Ammon's horn (tissue), 1 donor: Measurements from ENCODE around the gene NTRK2.

ENCODE experiments used
- DNase-seq: peaks from one replicate; pipeline ENCODE4 v3.0.0-alpha.2; 2016; ENCODE audit warnings: low spot score

The NTRK2 gene

DNA sequence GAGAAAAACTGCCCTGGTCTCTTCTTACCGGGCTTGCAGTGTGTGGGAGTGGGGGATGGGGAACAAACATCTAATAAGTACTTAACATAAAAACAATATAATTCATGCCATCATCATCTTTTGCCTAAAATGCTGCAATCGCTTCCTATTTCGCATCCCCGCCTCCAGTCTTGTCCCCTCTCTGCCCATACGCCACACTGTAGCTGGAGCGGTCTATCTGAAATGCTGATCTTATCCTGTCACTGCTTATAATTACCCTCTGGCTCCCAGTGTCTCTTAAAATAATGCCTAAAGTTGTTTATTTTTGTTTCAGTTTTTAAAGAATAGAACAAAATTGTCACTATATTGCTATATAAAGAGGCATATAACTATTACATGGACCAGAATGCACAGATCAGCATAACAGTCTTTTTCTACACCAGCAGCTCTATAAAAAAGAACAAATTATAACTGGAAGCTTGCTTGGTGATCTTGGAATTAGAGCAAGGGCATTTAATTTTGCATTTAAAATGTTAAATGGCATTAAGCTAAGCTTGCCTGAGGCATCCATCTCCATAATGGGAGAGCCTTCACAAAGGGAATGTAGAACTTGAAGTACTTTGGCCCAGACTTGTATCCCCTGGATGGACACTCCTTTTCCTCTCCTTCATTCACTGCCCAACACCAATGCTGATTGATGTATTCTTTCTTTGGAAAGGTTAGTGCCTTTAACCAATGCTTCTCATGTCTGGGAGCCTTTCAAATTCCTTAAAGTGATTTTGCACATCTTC, 12.2 kb downstream of the NTRK2 start:
- no peak for DNase-seq

- no peak for DNase-seq
Measured at GRCh38 chr9:84686068-84686467, 16.5 kb downstream of the NTRK2 start.

DNA sequence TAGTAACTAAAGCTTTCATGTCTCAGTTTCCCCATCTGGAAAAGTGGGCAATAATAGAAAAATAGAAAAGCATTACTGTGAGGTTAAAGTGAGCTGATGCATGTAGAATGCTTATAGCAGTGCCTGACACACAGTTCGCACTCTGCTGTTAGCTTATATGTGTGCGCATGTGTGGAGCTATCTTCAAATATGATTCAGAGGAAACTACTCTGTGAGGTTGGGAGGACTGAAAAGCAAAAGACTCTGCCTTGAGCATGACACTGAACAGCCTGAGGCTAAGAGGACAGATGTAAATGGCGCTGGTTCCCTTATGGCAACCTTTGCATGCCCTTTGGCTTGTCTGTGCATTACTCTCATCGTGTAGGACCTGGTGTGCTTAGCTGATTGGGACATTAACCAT, 19.4 kb downstream of the NTRK2 start:
- no peak for DNase-seq

DNA sequence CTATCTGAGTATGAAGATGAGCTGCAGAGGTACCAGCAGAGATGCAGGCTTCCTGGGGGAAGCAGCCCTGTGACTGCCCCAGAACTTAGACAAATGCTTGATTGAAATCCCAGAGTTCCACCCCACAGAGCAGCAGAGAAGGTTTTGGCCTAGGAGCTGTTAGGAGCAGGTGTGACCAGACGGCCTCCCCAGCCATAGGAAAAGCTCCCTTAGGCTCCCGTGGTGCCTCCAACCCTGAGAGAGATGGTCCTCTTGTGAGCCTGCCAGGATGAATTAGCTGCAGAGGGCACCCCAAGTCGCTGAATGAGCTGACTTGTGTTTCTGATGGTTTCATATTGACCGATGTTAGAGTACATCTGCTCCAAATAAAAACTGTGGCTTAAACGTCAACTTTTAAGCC, 22.1 kb downstream of the NTRK2 start:
- no peak for DNase-seq

DNA sequence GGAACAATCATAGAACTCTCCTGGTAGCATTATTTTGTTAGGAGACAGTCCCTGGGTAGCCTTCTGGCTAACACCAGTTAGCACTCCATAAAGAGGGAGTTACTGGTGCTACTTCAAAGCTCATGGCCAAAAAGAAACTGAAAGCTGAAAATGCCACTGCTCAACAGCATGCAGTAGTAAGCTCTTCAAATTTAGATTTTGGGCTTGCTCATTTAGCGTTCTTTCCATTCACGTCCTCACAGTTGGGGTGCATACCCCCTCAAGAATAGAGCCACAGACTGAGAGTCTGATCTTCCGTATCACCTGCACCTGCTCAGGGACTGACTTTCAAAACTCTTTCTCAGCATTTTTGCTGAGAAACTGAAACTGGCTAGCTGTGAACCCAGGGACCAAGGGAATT, 24.7 kb downstream of the NTRK2 start:
- DNase-seq = no peak

GRCh38 chr9:84697042-84697441, 27.5 kb downstream of the NTRK2 start:
- no peak for DNase-seq

DNA sequence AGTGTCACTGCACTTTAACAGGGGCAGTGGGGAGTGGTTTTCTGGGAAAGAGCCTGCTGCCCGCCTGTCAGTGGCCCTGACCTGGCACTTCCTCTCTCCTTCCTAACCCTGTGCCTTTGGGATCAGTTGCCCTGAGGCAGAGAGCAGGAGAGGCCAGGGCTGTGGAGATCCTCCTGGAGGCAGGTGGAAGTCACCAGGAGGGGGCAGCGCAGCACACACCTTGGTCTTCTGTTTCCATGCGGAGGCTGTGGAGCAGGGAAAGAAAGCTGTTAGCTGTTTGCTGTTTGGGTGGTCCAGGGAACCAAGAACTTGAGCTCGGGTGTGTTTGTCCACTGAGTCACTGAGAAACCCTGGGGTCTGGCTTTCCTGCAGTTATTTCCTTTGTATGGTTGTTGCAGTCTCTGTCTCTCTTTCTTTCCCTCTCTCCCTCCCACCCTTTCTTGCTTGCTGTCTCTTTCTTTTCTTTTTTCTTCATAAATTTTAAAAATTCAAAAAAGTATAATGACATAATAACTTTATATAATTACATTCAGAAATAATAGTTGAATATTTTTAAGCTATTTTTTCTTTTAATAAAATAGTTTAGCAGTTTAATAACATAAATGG, 28.1 kb downstream of the NTRK2 start:
- peak; percentile 76 for DNase-seq

GRCh38 chr9:84698323-84698722, 28.8 kb downstream of the NTRK2 start:
- no peak for DNase-seq

- DNase-seq = no peak
Measured at GRCh38 chr9:84699984-84700383, 30.5 kb downstream of the NTRK2 start.

GRCh38 chr9:84701801-84702200, 32.3 kb downstream of the NTRK2 start:
- no peak for DNase-seq

GRCh38 chr9:84702471-84702870, 32.9 kb downstream of the NTRK2 start:
- peak; percentile 74 for DNase-seq

GRCh38 chr9:84703793-84704192, 34.3 kb downstream of the NTRK2 start:
- no peak for DNase-seq

- DNase-seq = peak; percentile 55
Measured at GRCh38 chr9:84705128-84705527, 35.6 kb downstream of the NTRK2 start.

- no peak for DNase-seq
Measured at GRCh38 chr9:84708400-84708799, 38.9 kb downstream of the NTRK2 start.

DNA sequence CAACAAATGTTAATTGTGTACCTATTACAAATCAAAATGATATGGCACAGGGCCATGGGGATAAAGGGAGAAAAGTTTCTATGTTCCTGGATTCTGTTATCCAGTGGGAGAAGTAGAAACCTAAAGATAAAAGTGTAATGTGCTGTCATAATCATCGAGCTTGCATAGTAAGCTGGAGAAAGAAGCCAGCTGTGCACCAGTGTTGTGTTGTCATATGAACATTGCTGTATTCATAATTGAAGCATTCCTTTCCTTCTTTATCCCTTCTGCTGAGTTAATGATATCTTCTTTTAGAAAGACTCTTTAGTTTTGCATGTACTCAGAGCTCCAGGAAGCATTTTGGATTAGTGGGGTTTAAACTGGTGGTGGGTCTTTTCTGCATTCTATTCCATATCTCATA, 39.5 kb downstream of the NTRK2 start:
- no peak for DNase-seq

- DNase-seq = no peak
Measured at GRCh38 chr9:84710701-84711397, 41.3 kb downstream of the NTRK2 start.

DNA sequence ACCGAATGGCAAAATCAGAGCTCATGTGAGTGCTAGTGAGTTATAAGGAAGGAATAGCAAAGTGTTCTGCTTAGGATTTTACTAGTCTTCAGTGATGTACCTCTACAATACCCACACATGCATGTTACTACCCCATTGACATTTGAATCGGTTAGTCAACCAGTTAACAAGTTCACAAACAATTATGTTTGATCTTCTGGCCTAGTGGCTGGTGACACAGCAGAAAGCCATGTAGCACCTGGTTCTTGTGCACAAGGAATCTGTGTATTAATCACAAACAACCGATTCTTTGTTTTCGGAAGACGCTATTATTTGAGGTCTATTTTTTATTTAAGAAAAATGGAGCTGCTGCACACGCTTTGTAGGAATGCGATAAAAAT, 41.9 kb downstream of the NTRK2 start:
- DNase-seq = no peak

DNA sequence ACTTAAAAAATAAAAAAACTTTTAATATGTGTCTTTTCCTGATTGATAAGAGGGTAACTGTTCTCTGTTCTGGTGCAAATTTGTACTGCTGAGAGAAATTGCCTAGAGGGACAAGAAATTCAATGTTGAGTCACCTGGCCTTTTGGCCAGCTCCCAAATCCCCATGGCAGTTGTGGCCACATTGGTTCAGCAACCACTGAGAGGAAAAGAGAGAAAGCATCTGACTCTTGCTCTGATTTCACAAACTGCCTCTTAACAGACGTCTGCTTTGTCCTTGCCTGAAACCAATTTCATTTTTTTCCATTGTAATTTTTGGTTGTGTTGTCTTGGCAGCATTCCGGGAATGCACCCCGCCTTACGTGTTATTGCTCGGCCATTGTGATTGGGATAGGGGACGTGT, 42.4 kb downstream of the NTRK2 start:
- DNase-seq = peak; percentile 71

- DNase-seq = no peak
Measured at GRCh38 chr9:84716217-84716616, 46.7 kb downstream of the NTRK2 start.

DNA sequence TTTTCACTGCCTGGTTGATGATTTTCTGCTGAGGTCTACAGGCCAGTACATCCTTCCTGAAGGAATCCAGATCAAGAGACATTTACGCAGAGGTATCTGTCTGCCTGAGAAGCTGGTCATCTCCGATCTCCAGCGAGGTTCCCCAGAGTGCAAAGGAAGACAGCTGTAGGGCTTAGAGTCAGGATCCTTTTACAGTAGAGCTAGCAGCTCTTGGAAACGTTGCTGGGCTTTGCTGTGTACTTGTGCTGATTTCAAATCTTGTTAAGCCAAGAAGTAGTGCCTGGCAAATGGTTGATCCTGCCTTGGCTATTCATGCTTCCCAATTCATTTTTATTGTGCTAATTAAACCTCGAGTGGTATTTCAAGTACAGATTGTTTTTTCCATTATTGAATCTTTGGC, 48.9 kb downstream of the NTRK2 start:
- DNase-seq = no peak

GRCh38 chr9:84722388-84722989, 53.0 kb downstream of the NTRK2 start:
- no peak for DNase-seq

DNA sequence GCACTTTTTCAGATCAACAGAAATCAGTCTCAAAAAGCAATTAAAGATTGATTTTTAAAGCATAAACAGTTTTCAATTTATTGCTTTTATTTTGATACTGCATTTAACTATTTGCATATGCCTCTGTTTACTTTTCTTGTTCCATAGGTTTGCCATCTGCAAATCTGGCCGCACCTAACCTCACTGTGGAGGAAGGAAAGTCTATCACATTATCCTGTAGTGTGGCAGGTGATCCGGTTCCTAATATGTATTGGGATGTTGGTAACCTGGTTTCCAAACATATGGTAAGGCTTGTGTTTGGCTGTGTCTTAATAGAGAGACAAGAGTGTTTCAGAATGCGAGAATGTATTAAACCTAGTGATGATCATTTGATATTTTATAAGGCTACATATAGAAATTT, 53.9 kb downstream of the NTRK2 start:
- no peak for DNase-seq

DNA sequence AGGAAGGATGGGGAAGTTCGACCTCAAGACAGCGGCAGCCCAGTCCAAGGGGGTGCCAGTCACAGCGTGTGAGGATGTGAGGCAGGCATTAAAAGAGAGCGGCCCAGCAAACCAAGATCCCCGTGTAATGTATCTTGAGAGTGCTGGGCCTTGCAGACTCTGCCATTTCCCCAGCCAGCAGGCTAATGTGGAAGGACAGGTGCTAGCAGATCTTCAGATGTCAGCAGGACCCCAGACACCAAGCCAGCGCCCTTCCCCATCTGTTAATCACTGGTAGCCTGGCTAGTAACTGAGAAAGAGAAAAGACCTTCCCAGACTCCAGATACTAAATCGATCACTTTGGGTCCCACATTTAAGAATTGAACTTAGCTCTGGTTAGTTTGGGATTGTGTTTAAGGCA, 62.2 kb downstream of the NTRK2 start:
- no peak for DNase-seq
